ENCODE data around the gene RRP1. TPM values are rescaled to one million over a fixed set of nuclear protein-coding genes. Genes with fewer than 3 reads are reported as not detected.

RRP1 gene
- total and polyA plus RNA-seq, 9 of the 15 experiments (the other 6 are each of a cell fraction or from before 2014, with no cell fraction given) = 0.89 to 105 (median 51.6) TPM

DNA sequence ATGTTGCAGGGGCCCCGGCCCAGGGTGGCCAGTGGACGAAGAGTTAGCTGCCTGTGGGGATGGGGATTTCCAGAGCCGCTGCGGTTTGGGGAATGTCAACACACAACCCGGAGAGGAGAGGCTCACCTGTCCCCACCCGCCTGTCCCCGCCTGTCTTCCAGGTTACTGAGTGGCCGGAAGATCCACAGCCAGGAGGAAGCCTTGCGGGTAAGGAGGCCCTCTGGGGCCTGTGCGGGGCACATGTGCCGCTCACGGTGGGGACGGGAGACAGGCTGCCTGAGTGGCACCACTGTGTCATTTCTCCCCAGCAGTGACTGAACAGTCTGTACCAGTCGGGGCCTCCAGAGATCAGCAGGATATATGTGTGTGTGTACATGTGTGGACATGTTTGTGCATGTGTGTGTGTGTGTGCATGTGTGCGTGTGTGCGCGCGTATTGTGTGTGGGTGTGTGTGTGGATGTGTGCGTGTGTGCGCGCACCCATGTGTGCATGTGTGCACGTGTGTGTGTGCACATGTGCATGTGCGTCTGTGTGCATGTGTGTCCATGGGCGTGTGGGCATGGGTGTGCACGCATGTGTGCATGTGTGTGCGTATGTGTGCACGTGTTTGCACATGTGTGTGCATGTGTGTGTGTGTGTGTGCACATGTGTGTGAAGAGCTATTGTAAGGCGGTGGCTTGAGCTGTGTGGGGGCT is 38.9 kb upstream of the RRP1 start:
- 91% methylated on average over 28 of the region's 28 CpGs for WGBS (ENCODE audit: insufficient coverage, low coverage, missing lambda C conversion rate)
- TF ChIP-seq PTRF (tag; IDR thresholded peaks at IDR 0.05) = no peak
- TF ChIP-seq ZNF316 (IDR thresholded peaks at IDR 0.05) = no peak
- peak; percentile 66 for TF ChIP-seq POLR2G (IDR thresholded peaks at IDR 0.05; ENCODE audit: low read depth, low read length)
- TF ChIP-seq, protein P1, sequence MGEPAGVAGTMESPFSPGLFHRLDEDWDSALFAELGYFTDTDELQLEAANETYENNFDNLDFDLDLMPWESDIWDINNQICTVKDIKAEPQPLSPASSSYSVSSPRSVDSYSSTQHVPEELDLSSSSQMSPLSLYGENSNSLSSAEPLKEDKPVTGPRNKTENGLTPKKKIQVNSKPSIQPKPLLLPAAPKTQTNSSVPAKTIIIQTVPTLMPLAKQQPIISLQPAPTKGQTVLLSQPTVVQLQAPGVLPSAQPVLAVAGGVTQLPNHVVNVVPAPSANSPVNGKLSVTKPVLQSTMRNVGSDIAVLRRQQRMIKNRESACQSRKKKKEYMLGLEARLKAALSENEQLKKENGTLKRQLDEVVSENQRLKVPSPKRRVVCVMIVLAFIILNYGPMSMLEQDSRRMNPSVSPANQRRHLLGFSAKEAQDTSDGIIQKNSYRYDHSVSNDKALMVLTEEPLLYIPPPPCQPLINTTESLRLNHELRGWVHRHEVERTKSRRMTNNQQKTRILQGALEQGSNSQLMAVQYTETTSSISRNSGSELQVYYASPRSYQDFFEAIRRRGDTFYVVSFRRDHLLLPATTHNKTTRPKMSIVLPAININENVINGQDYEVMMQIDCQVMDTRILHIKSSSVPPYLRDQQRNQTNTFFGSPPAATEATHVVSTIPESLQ (CRISPR knock-in tag; IDR thresholded peaks at IDR 0.05) = no peak
- TF ChIP-seq KDM1A (IDR thresholded peaks at IDR 0.05) = peak in 1 of 2 experiments; percentile 92; a peak in 2 of 4 replicates
- no peak for TF ChIP-seq RBM17 (IDR thresholded peaks at IDR 0.05; ENCODE audit: borderline replicate concordance, low read depth, low read length)
- TF ChIP-seq, protein P2, sequence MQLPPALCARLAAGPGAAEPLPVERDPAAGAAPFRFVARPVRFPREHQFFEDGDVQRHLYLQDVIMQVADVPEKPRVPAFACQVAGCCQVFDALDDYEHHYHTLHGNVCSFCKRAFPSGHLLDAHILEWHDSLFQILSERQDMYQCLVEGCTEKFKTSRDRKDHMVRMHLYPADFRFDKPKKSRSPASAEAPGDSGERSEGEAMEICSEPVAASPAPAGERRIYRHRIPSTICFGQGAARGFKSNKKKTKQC (CRISPR knock-in tag; IDR thresholded peaks at IDR 0.05) = no peak
- TF ChIP-seq TRIM28 (IDR thresholded peaks at IDR 0.05) = no peak
- TF ChIP-seq NCOR1 (IDR thresholded peaks at IDR 0.05) = 0 out of 2 replicates have a peak, but pooled peaks have one; percentile 5
- TF ChIP-seq, protein P3, sequence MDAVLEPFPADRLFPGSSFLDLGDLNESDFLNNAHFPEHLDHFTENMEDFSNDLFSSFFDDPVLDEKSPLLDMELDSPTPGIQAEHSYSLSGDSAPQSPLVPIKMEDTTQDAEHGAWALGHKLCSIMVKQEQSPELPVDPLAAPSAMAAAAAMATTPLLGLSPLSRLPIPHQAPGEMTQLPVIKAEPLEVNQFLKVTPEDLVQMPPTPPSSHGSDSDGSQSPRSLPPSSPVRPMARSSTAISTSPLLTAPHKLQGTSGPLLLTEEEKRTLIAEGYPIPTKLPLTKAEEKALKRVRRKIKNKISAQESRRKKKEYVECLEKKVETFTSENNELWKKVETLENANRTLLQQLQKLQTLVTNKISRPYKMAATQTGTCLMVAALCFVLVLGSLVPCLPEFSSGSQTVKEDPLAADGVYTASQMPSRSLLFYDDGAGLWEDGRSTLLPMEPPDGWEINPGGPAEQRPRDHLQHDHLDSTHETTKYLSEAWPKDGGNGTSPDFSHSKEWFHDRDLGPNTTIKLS (IDR thresholded peaks at IDR 0.05; ENCODE audit: borderline replicate concordance, low read depth) = no peak
- peak; percentile 28 for TF ChIP-seq RBM22 (IDR thresholded peaks at IDR 0.05; ENCODE audit: low read depth, low read length, poor library complexity, severe bottlenecking)
- peak; percentile 55 for TF ChIP-seq SUPT5H (IDR thresholded peaks at IDR 0.05)
- TF ChIP-seq, protein P4, sequence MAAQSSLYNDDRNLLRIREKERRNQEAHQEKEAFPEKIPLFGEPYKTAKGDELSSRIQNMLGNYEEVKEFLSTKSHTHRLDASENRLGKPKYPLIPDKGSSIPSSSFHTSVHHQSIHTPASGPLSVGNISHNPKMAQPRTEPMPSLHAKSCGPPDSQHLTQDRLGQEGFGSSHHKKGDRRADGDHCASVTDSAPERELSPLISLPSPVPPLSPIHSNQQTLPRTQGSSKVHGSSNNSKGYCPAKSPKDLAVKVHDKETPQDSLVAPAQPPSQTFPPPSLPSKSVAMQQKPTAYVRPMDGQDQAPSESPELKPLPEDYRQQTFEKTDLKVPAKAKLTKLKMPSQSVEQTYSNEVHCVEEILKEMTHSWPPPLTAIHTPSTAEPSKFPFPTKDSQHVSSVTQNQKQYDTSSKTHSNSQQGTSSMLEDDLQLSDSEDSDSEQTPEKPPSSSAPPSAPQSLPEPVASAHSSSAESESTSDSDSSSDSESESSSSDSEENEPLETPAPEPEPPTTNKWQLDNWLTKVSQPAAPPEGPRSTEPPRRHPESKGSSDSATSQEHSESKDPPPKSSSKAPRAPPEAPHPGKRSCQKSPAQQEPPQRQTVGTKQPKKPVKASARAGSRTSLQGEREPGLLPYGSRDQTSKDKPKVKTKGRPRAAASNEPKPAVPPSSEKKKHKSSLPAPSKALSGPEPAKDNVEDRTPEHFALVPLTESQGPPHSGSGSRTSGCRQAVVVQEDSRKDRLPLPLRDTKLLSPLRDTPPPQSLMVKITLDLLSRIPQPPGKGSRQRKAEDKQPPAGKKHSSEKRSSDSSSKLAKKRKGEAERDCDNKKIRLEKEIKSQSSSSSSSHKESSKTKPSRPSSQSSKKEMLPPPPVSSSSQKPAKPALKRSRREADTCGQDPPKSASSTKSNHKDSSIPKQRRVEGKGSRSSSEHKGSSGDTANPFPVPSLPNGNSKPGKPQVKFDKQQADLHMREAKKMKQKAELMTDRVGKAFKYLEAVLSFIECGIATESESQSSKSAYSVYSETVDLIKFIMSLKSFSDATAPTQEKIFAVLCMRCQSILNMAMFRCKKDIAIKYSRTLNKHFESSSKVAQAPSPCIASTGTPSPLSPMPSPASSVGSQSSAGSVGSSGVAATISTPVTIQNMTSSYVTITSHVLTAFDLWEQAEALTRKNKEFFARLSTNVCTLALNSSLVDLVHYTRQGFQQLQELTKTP (IDR thresholded peaks at IDR 0.05; ENCODE audit: low read depth in 1 of 2, partially characterized antibody in 2 of 2) = no peak
- TF ChIP-seq KLF13 (tag; IDR thresholded peaks at IDR 0.05; ENCODE audit: borderline replicate concordance, low read depth) = no peak

More for the DNA sequence above, 38.9 kb upstream of the RRP1 start:
- in situ Hi-C loops (cut with MboI) (no loop called here), intact Hi-C loops (cut with micrococcal nuclease) (no loop called here)
- DNase-seq (ENCODE audit: extremely low read depth in 1 of 4, low spot score in 3 of 4) (no peak), FAIRE-seq (no peak), ATAC-seq (no peak)
- peaks cover 95% of the 10 kb centered on the region; the same call in 2 of the 3 replicates for H3K36me3 ChIP-seq (ENCODE audit: control insufficient read depth, insufficient read depth, low read length)
- no peak overlapping the region for H3K9ac ChIP-seq (ENCODE audit: insufficient read depth in 1 of 2, low read depth in 2 of 2, low read length in 2 of 2)
- POLR2A ChIA-PET = no interaction called here
- peaks cover 7 to 39% of the 10 kb centered on the region in 2 experiments; a peak in 4 of 5 replicates for H3K4me1 ChIP-seq (replicated peaks in 1 of 2; ENCODE audit: control insufficient read depth in 2 of 2, insufficient read depth in 2 of 2, low read length in 2 of 2)
- H3K79me2 ChIP-seq (ENCODE audit: control insufficient read depth, insufficient read depth, low read length) = no peaks in the 10 kb centered on the region
- H3K27me3 ChIP-seq (ENCODE audit: control insufficient read depth in 2 of 2, insufficient read depth in 2 of 2, low read length in 2 of 2) = no peaks in the 10 kb centered on the region
- H4K20me1 ChIP-seq (replicated peaks; ENCODE audit: control insufficient read depth, insufficient read depth, low read length) = peaks cover 6% of the 10 kb centered on the region; the same call in 1 of the 2 replicates
- H2AFZ ChIP-seq (ENCODE audit: low read depth, low read length) = no peak overlapping the region
- no peak overlapping the region for H3K4me2 ChIP-seq (ENCODE audit: insufficient read depth, low read length)
- no peak overlapping the region for H3K4me3 ChIP-seq
- no peaks in the 10 kb centered on the region for H3K9me3 ChIP-seq (replicated peaks; ENCODE audit: control insufficient read depth, insufficient read depth, low read depth, low read length)
- no peak overlapping the region for H3K27ac ChIP-seq (ENCODE audit: extremely low read depth, low read depth, low read length)
- BruUV-seq (replicated peaks) = no TSS peak
- no peaks in the 10 kb centered on the region for H3K9me1 ChIP-seq (ENCODE audit: control insufficient read depth, insufficient read depth, low read length)
- CTCF ChIA-PET (ENCODE audit: low intra/inter-chr PET ratio) = no interaction called here

Measured in K562 (cell line).